K562 (cell line): Measurements from ENCODE around the gene SCRN1. TPM values are rescaled to one million over a fixed set of nuclear protein-coding genes. Genes with fewer than 3 reads are reported as not detected.
A peak's percentile ranks its signal among the peaks of the same experiment; 100 is the strongest.

Experiments
- BACH1 ChIP-seq: fragments of 200-800 bp; sonication (Bioruptor generic); IDR thresholded peaks from 2 replicates; pipeline ENCODE4 v1.6.1; 2016; ENCODE audit warnings: missing genetic modification characterization, missing compliant biosample characterization
- BCOR ChIP-seq: fragments of 450-650 bp; IDR thresholded peaks from 2 replicates; pipeline ENCODE4 v1.6.1; 2016
- CAMTA2 ChIP-seq: fragments of 250-450 bp; sonication (Bioruptor Pico); conservative IDR thresholded peaks from 2 replicates; pipeline ENCODE4 v1.5.1; 2022
- CBX1 ChIP-seq: sonication (generic); IDR thresholded peaks from 2 replicates; pipeline ENCODE4 v1.6.1; 2016; ENCODE audit warnings: antibody characterized with exemption, low read depth, mild to moderate bottlenecking
- CREM ChIP-seq: IDR thresholded peaks from 2 replicates; pipeline ENCODE4 v1.6.1; 2014; ENCODE audit warnings: antibody characterized with exemption, low read depth
- ETV5 ChIP-seq: sonication (generic); formaldehyde crosslinking; IDR thresholded peaks from 2 replicates; pipeline ENCODE4 v1.4.0; 2020; ENCODE audit warnings: low read depth, mild to moderate bottlenecking, missing genetic modification reagents
- FIP1L1 ChIP-seq: fragments of 200-400 bp; formaldehyde crosslinking; IDR thresholded peaks from 2 replicates; pipeline ENCODE4 v1.6.1; 2018; ENCODE audit warnings: mild to moderate bottlenecking, low read depth, low read length; ENCODE audit not compliant: poor library complexity, severe bottlenecking
- FOXJ3 ChIP-seq: sonication (generic); formaldehyde crosslinking; IDR thresholded peaks from 2 replicates; pipeline ENCODE4 v1.4.0; 2020; ENCODE audit warnings: mild to moderate bottlenecking, missing genetic modification reagents
- GABPB1 ChIP-seq: sonication (generic); formaldehyde crosslinking; IDR thresholded peaks from 2 replicates; pipeline ENCODE4 v1.8.0; 2022; ENCODE audit warnings: mild to moderate bottlenecking, missing genetic modification reagents
- GTF2E2 ChIP-seq: fragments of 200-800 bp; sonication (Bioruptor generic); IDR thresholded peaks from 2 replicates; pipeline ENCODE4 v1.6.1; 2016; ENCODE audit warnings: missing genetic modification characterization, missing compliant biosample characterization
- MCM2 ChIP-seq: fragments of 450-650 bp; IDR thresholded peaks from 2 replicates; pipeline ENCODE4 v1.6.1; 2017; ENCODE audit warnings: low read depth, mild to moderate bottlenecking
- MECOM ChIP-seq: fragments of 250-450 bp; sonication (Bioruptor Pico); IDR thresholded peaks from 2 replicates; pipeline ENCODE4 v1.8.0; 2022; ENCODE audit warnings: inconsistent platforms
- NUFIP1 ChIP-seq: fragments of 450-650 bp; IDR thresholded peaks from 2 replicates; pipeline ENCODE4 v1.6.1; 2018; ENCODE audit not compliant: partially characterized antibody
- RFX5 ChIP-seq: IDR thresholded peaks from 2 replicates; pipeline ENCODE4 v1.6.1; 2011; ENCODE audit warnings: low read depth, mild to moderate bottlenecking, improper control_type of control experiment, low read length
- SIN3B ChIP-seq: fragments of 450-650 bp; IDR thresholded peaks from 2 replicates; pipeline ENCODE4 v1.6.1; 2017; ENCODE audit warnings: low read depth, mild to moderate bottlenecking, moderate library complexity
- SMAD3 ChIP-seq: fragments of 450-650 bp; formaldehyde crosslinking; conservative IDR thresholded peaks from 2 replicates; pipeline ENCODE4 v1.4.0; 2020; ENCODE audit warnings: mild to moderate bottlenecking
- SMAD4 ChIP-seq: fragments of 250-450 bp; sonication (Bioruptor Pico); conservative IDR thresholded peaks from 2 replicates; pipeline ENCODE4 v1.8.0; 2021; ENCODE audit warnings: inconsistent platforms, mild to moderate bottlenecking, moderate library complexity
- SMARCC2 ChIP-seq: fragments of 450-650 bp; IDR thresholded peaks from 2 replicates; pipeline ENCODE4 v1.6.1; 2017; ENCODE audit warnings: antibody characterized with exemption, moderate library complexity, mild to moderate bottlenecking, low read depth
- SMC3 ChIP-seq: conservative IDR thresholded peaks from 2 replicates; pipeline ENCODE4 v1.6.1; 2011; ENCODE audit warnings: low read depth, low read length, improper control_type of control experiment; ENCODE audit not compliant: insufficient read depth
- SNRNP70 ChIP-seq: fragments of 200-400 bp; formaldehyde crosslinking; optimal IDR thresholded peaks from 2 replicates; pipeline ENCODE3; 2017; ENCODE audit warnings: low read depth, low read length
- U2AF1 ChIP-seq: fragments of 200-400 bp; formaldehyde crosslinking; optimal IDR thresholded peaks from 2 replicates; pipeline ENCODE3; 2017; ENCODE audit warnings: mild to moderate bottlenecking, low read depth, low read length, moderate library complexity
- ZNF212 ChIP-seq: fragments of 450-650 bp; formaldehyde crosslinking; IDR thresholded peaks from 2 replicates; pipeline ENCODE4 v1.4.0; 2020; ENCODE audit warnings: mild to moderate bottlenecking
- ZNF217 ChIP-seq: sonication (generic); formaldehyde crosslinking; IDR thresholded peaks from 2 replicates; pipeline ENCODE4 v1.8.0; 2022; ENCODE audit warnings: mild to moderate bottlenecking, missing genetic modification reagents
- ZNF695 ChIP-seq: fragments of 450-650 bp; formaldehyde crosslinking; IDR thresholded peaks from 2 replicates; pipeline ENCODE4 v1.4.0; 2020; ENCODE audit warnings: mild to moderate bottlenecking, moderate library complexity
- polyA plus RNA-seq, 8 experiments: library from polyadenylated mRNA; depleted of rRNA in 4 of 8; stranded (reverse) in 5 of 8; unstranded in 3 of 8; fragments of >200 nt; fragmentation: Nextera tagmentation in 2 of 8; fragmentation: Illumina TruSeq in 1 of 8; extraction: Ambion mirVana in 2 of 8; extraction: Trizol in 1 of 8; gene quantifications; 2 replicates each; pipeline versions ENCODE4 v1.2.1 to v1.2.3, GENCODE V29; 2011 to 2014; ENCODE audit warnings: inconsistent platforms in 1 of 8, missing spikeins in 1 of 8
- total RNA-seq, 7 experiments: library from RNA; depleted of rRNA in 6 of 7; stranded (reverse); fragments of >200 nt in 6 of 7; fragmentation: Illumina TruSeq in 2 of 7; extraction: Trizol in 2 of 7; gene quantifications; 2 replicates each; pipeline versions ENCODE4 v1.2.1 to v1.2.3, GENCODE V29; 2011 to 2021; ENCODE audit warnings: low replicate concordance in 1 of 7
- TF ChIP-seq, protein P1 (sequence below): sonication (generic); formaldehyde crosslinking; IDR thresholded peaks from 2 replicates; pipeline ENCODE4 v1.8.1; 2023; ENCODE audit warnings: mild to moderate bottlenecking, missing genetic modification reagents
- TF ChIP-seq, protein P2 (sequence below): fragments of 450-650 bp; formaldehyde crosslinking; IDR thresholded peaks from 2 replicates; pipeline ENCODE4 v1.4.0; 2022; ENCODE audit warnings: mild to moderate bottlenecking, moderate library complexity
- TF ChIP-seq, protein P3 (sequence below), 2 experiments: fragments of 450-650 bp in 1 of 2; sonication (generic) in 1 of 2; formaldehyde crosslinking in 1 of 2; IDR thresholded peaks in 1 of 2; conservative IDR thresholded peaks in 1 of 2; 2 replicates each; pipeline versions ENCODE4 v1.6.1 to v1.8.1; 2016 to 2023; ENCODE audit warnings: mild to moderate bottlenecking in 2 of 2, moderate library complexity in 2 of 2, inconsistent platforms in 1 of 2, missing genetic modification reagents in 1 of 2

SCRN1 gene
- total and polyA plus RNA-seq, 9 of the 15 experiments (the other 6 are each of a cell fraction or from before 2014, with no cell fraction given): 0.13 to 1.4 (median 0.20) TPM

DNA sequence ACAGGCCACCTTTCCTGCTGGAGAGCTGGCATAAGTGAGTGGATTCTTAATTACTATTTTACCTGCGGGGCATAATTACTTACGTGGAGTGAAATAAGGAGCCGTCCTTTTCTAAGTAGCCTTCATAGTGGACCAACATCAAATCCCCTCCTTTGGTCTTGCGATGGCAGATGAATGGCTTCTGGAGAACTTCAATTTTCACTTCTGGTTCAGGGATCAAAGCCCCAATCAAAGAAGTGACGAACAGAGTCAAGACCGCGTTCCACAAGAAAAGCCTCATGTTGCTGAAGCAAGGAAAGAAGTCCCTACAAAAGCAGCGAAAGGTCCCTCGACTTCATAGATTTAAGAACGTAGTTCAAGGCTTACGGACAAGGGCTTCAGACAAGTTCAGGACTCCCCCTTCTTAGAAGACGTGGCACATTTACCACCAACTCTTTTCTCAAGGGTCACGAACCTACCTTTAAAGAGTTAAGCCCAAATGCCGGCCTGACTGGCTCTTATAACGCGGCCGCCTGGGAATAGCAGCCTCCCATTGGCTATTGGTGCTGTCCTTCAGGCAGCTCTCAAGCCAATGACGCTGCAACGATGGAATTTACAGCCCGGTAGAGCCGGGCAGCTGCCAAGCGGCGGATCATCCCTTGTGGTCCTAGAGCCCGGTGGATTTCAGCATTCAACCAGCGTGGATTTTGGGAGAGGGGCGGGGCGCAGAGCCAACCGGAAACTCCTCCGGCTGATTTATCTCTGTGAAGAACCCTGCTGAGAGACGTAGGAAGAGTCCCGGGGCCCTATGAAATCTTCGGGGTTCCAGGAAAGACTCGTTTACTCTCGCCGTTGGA is 36.8 kb upstream of the SCRN1 start, which contains the start of gene FKBP14 (continued):
- TF ChIP-seq GTF2E2 (tag) (no peak), CREM (peak; percentile 79), SMARCC2 (no peak), ZNF212 (CRISPR knock-in tag) (no peak), BCOR (no peak), FOXJ3 (CRISPR knock-in tag) (no peak), RFX5 (no peak), NUFIP1 (no peak), SMAD3 (CRISPR knock-in tag) (no peak), ETV5 (CRISPR knock-in tag) (peak; percentile 82), MCM2 (no peak), CAMTA2 (CRISPR knock-in tag) (no peak), BACH1 (tag) (no peak), CBX1 (peak; percentile 70; the same call in 1 of the 2 replicates), SIN3B (0 out of 2 replicates have a peak, but pooled peaks have one; percentile 25), SMC3 (no peak), ZNF217 (CRISPR knock-in tag) (no peak), GABPB1 (CRISPR knock-in tag) (peak; percentile 78), SNRNP70 (no peak), SMAD4 (CRISPR knock-in tag) (peak; percentile 82), ZNF695 (CRISPR knock-in tag) (no peak), MECOM (CRISPR knock-in tag) (no peak), FIP1L1 (no peak), U2AF1 (no peak)
- TF ChIP-seq, protein P1, sequence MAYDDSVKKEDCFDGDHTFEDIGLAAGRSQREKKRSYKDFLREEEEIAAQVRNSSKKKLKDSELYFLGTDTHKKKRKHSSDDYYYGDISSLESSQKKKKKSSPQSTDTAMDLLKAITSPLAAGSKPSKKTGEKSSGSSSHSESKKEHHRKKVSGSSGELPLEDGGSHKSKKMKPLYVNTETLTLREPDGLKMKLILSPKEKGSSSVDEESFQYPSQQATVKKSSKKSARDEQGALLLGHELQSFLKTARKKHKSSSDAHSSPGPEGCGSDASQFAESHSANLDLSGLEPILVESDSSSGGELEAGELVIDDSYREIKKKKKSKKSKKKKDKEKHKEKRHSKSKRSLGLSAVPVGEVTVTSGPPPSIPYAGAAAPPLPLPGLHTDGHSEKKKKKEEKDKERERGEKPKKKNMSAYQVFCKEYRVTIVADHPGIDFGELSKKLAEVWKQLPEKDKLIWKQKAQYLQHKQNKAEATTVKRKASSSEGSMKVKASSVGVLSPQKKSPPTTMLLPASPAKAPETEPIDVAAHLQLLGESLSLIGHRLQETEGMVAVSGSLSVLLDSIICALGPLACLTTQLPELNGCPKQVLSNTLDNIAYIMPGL (CRISPR knock-in tag): no peak
- TF ChIP-seq, protein P2, sequence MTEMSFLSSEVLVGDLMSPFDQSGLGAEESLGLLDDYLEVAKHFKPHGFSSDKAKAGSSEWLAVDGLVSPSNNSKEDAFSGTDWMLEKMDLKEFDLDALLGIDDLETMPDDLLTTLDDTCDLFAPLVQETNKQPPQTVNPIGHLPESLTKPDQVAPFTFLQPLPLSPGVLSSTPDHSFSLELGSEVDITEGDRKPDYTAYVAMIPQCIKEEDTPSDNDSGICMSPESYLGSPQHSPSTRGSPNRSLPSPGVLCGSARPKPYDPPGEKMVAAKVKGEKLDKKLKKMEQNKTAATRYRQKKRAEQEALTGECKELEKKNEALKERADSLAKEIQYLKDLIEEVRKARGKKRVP (CRISPR knock-in tag): no peak
- TF ChIP-seq, protein P3, sequence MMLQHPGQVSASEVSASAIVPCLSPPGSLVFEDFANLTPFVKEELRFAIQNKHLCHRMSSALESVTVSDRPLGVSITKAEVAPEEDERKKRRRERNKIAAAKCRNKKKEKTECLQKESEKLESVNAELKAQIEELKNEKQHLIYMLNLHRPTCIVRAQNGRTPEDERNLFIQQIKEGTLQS (IDR thresholded peaks at IDR 0.05): peak; percentile 21; the same call in 1 of the 2 replicates
- TF ChIP-seq, protein P3 (CRISPR knock-in tag; conservative IDR thresholded peaks at IDR 0.05): 0 out of 2 replicates have a peak, but pooled peaks have one; percentile 64
